Activated naive CD8-positive, alpha-beta T cell treated with anti-CD3 and anti-CD28 coated beads, Interleukin-2, amount 10 ng/mL, durations not matched to agents 7 days and 5 days (primary cell): Measurements from ENCODE around the gene GMNN. TPM values are rescaled to one million over a fixed set of nuclear protein-coding genes. Genes with fewer than 3 reads are reported as not detected.
"Not testable (repeated sequence)": the region's sequence is repeated elsewhere in the genome, so short reads cannot be mapped to it uniquely, and the experiment has no call there.

ENCODE experiments used
- ATAC-seq: fragments of 150-1000 bp; cut with Tn5 transposase; one replicate; pipeline ENCODE4 v1.10.0; 2021; ENCODE audit warnings: low read depth, moderate library complexity
- POLR2A ChIA-PET: fragments of 350-600 bp; sonication (Branson Sonifier 250); formaldehyde crosslinking; loops from one replicate; lab custom pipeline; 2021; ENCODE audit warnings: antibody characterized with exemption; lab: Charles Lee
- DNase-seq: peaks from one replicate; pipeline ENCODE4 v3.0.0; 2021
- H3K27ac Mint-ChIP-seq: one replicate; pipeline ENCODE4 v1.8.0; 2022; ENCODE audit warnings: mild to moderate bottlenecking, mixed read lengths
- H3K27me3 Mint-ChIP-seq: one replicate; pipeline ENCODE4 v1.8.0; 2022; ENCODE audit warnings: mild to moderate bottlenecking, moderate library complexity, mixed read lengths
- H3K36me3 Mint-ChIP-seq: one replicate; pipeline ENCODE4 v1.8.0; 2021; ENCODE audit warnings: mild to moderate bottlenecking, mixed read lengths
- H3K4me1 Mint-ChIP-seq: one replicate; pipeline ENCODE4 v1.8.0; 2021; ENCODE audit warnings: mixed read lengths
- H3K4me3 Mint-ChIP-seq: one replicate; pipeline ENCODE4 v1.8.0; 2022; ENCODE audit warnings: mild to moderate bottlenecking, moderate library complexity, mixed read lengths
- H3K9me3 Mint-ChIP-seq: one replicate; pipeline ENCODE4 v1.8.0; 2021; ENCODE audit warnings: mixed read lengths
- total RNA-seq, 2 experiments: library from RNA; stranded (reverse); gene quantifications; one replicate each; pipeline ENCODE4 v1.2.3, GENCODE V29; 2021

GMNN gene
- total RNA-seq, 2 experiments from 2014 or later, result 50.1 to 53.5 TPM

GRCh38 chr6:24752503-24752902, 22.2 kb upstream of the GMNN start:
- no peak overlapping the region for H3K4me3 Mint-ChIP-seq
- DNase-seq, result no peak
- peaks cover 3% of the 10 kb centered on the region for H3K9me3 Mint-ChIP-seq
- H3K27me3 Mint-ChIP-seq, result peaks cover 12% of the 10 kb centered on the region
- no peaks in the 10 kb centered on the region for H3K36me3 Mint-ChIP-seq
- ATAC-seq, result no peak
- no peak overlapping the region for H3K27ac Mint-ChIP-seq
- no peaks in the 10 kb centered on the region for H3K4me1 Mint-ChIP-seq
- POLR2A ChIA-PET, result no interaction called here

- Mint-ChIP-seq H3K4me3 (no peak overlapping the region), H3K4me1 (no peaks in the 10 kb centered on the region), H3K36me3 (no peaks in the 10 kb centered on the region), H3K27me3 (peaks cover 12% of the 10 kb centered on the region), H3K27ac (no peak overlapping the region), H3K9me3 (peaks cover 3% of the 10 kb centered on the region)
- DNase-seq (no peak), ATAC-seq (no peak)
- POLR2A ChIA-PET, result no interaction called here
These were observed 21.7 kb upstream of the GMNN start for GRCh38 chr6:24752917-24753492.

DNA sequence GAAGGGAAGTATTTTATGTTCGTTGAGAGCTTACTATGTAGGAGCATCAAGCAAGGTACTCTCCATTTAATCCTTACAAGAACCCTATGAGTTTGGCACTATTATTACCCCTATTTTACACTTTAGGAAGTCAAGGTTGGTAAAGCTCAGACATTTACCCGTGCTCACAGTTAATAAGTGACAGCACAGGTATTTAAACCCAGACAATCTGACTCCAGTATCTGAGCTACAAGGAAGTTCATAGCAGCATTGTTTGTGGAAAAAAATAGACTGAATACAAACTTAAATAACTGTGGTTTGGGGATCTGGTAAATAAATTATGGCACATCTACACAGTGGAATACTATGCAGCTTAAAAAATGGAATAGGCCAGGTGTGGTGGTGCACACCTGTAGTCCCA, 21.2 kb upstream of the GMNN start:
- POLR2A ChIA-PET, result no interaction called here
- no peak for ATAC-seq
- Mint-ChIP-seq H3K36me3 (no peaks in the 10 kb centered on the region), H3K27ac (no peak overlapping the region), H3K4me3 (no peak overlapping the region), H3K27me3 (peaks cover 12% of the 10 kb centered on the region), H3K9me3 (peaks cover 3% of the 10 kb centered on the region), H3K4me1 (no peaks in the 10 kb centered on the region)
- no peak for DNase-seq

DNA sequence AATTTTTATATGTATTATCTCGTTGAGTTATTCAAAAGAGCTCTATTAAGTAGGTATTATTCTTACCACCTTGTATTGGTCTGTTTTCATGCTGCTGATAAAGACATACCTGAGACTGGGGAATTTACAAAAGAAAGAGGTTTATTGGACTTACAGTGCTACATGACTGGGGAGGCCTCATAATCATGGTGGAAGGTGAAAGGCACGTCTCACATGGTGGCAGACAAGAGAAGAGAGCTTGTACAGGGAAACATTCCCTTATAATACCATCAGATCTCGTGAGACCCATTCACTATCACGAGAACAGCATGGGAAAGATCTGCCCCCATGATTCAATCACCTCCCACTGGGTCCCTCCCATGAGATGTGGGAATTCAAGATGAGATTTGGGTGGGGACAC, 20.4 kb upstream of the GMNN start:
- H3K27ac Mint-ChIP-seq, ATAC-seq, DNase-seq, H3K36me3 Mint-ChIP-seq, POLR2A ChIA-PET, H3K4me1 Mint-ChIP-seq, H3K4me3 Mint-ChIP-seq, H3K9me3 Mint-ChIP-seq: not testable (repeated sequence)
- H3K27me3 Mint-ChIP-seq, result peaks cover 12% of the 10 kb centered on the region

GRCh38 chr6:24755279-24755678, 19.5 kb upstream of the GMNN start:
- DNase-seq, result no peak

GRCh38 chr6:24757611-24758010, 17.1 kb upstream of the GMNN start:
- H3K36me3 Mint-ChIP-seq, result no peaks in the 10 kb centered on the region
- peaks cover 5% of the 10 kb centered on the region for H3K4me1 Mint-ChIP-seq
- H3K27me3 Mint-ChIP-seq, result no peaks in the 10 kb centered on the region
- H3K9me3 Mint-ChIP-seq, result peaks cover 4% of the 10 kb centered on the region
- no peak overlapping the region for H3K4me3 Mint-ChIP-seq
- DNase-seq, result no peak
- POLR2A ChIA-PET, result no interaction called here
- no peak for ATAC-seq
- no peak overlapping the region for H3K27ac Mint-ChIP-seq

More at GRCh38 chr6:24755279-24755678, 19.5 kb upstream of the GMNN start:
- Mint-ChIP-seq H3K36me3 (no peaks in the 10 kb centered on the region), H3K27ac (no peak overlapping the region), H3K9me3 (peaks cover 3% of the 10 kb centered on the region), H3K27me3 (peaks cover 12% of the 10 kb centered on the region), H3K4me3 (no peak overlapping the region), H3K4me1 (no peaks in the 10 kb centered on the region)
- no peak for ATAC-seq
- POLR2A ChIA-PET, result no interaction called here

- no peak overlapping the region for H3K27ac Mint-ChIP-seq
- H3K4me3 Mint-ChIP-seq, result no peak overlapping the region
- ATAC-seq (no peak), DNase-seq (no peak)
- peaks cover 1% of the 10 kb centered on the region for H3K9me3 Mint-ChIP-seq
- no peaks in the 10 kb centered on the region for H3K36me3 Mint-ChIP-seq
- no peaks in the 10 kb centered on the region for H3K27me3 Mint-ChIP-seq
- POLR2A ChIA-PET, result no interaction called here
- peaks cover 5% of the 10 kb centered on the region for H3K4me1 Mint-ChIP-seq
These were observed 15.0 kb upstream of the GMNN start for GRCh38 chr6:24759718-24760117.

DNA sequence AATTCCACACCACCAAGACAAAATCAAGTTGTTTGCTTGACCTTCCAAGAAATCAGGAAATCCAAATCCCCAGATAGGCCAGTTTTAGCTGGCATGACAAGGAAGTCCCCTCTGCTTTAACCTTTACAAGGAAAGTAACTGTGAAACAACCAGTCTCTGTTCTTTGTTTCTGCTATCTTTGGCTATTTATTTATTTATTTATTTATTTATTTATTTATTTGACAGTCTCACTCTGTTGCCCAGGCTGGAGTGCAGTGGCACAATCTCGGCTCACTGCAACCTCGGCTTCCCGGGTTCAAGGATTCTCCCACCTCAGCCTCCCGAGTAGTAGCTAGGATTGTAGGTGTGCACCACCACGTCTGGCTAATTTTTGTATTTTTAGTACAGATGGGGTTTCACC, 14.5 kb upstream of the GMNN start:
- ATAC-seq (no peak), DNase-seq (no peak)
- H3K9me3 Mint-ChIP-seq, result peaks cover 1% of the 10 kb centered on the region
- H3K4me1 Mint-ChIP-seq, result peaks cover 6% of the 10 kb centered on the region
- no peak overlapping the region for H3K4me3 Mint-ChIP-seq
- POLR2A ChIA-PET, result no interaction called here
- no peak overlapping the region for H3K27ac Mint-ChIP-seq
- no peaks in the 10 kb centered on the region for H3K36me3 Mint-ChIP-seq
- no peaks in the 10 kb centered on the region for H3K27me3 Mint-ChIP-seq

DNA sequence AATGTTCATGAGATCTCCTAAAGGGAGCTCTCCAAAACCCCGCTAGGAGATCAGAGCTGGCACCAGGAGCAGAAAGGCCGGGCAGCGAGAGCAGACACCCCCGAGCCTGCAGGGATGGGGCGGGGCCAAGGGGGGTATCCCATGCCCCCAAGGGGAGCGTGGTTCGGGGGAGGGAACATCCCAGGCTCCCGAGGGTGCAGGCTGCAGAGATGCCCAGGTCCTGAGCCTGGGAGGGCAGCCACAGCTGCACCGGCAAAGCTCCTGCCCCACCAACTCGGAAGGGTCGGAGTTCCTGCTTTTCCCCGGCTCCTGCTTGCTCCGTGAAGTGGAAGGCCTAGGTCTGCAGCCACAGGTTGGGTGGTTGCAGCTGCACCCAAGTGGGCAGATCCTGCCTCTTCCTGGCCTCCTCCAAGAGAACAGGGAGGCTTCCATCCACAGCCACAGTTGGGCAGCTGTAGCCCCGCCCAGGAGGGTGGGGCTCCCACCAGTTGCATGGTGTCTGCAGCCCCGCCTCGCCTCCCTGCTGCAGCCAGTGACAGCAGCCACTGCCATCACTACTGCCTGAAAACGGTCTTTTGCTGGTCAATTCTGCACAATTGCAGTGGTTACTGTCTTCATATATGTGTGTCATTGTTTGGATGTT, 13.4 kb upstream of the GMNN start:
- Mint-ChIP-seq H3K27ac (no peak overlapping the region), H3K27me3 (no peaks in the 10 kb centered on the region), H3K4me1 (peaks cover 7% of the 10 kb centered on the region), H3K9me3 (peaks cover 1% of the 10 kb centered on the region), H3K36me3 (no peaks in the 10 kb centered on the region), H3K4me3 (no peak overlapping the region)
- DNase-seq, result no peak
- POLR2A ChIA-PET, result no interaction called here
- ATAC-seq, result no peak

DNA sequence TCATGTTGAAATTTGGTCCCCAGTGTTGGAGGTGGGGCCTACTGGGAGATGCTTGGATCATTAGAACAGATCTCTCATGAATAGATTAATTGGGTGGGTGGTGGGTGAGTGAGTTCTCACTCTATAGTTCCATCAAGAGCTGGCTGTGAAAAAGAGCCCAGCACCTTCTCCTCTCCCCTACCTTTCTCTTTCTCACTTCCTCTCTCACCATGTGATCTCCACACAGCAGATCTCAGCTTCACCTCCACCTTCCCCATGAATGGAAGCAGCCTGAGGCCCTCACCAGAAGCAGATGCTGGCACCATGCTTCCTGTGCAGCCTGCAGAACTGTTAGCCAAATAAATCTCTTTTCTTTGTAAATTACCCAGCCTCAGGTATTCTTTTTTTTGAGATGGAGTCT, 12.9 kb upstream of the GMNN start:
- POLR2A ChIA-PET, result no interaction called here
- peaks cover 8% of the 10 kb centered on the region for H3K4me1 Mint-ChIP-seq

DNA sequence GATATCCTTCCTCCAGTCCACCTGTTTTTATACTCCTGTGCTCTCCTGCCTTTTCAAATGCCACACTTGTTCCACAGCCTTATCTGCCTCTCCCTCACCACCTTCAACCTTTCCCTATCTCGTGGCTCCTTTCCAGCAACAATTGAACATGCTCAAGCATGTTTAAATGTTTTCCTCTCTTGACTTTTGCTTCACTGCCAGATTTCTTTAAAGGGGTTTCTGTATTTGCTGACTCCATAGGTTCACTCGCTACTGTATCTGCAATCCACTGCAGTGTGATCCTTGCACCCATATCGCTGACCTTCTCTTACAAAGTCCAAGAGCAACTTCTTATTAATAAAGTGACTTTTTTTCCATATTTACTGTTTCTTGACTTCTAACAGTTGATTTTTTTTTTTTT, 11.2 kb upstream of the GMNN start:
- no peaks in the 10 kb centered on the region for H3K36me3 Mint-ChIP-seq
- DNase-seq (no peak), ATAC-seq (no peak)
- POLR2A ChIA-PET, result no interaction called here
- H3K9me3 Mint-ChIP-seq, result peaks cover 1% of the 10 kb centered on the region
- no peaks in the 10 kb centered on the region for H3K27me3 Mint-ChIP-seq
- H3K4me3 Mint-ChIP-seq, result no peak overlapping the region
- H3K4me1 Mint-ChIP-seq, result peaks cover 8% of the 10 kb centered on the region
- no peak overlapping the region for H3K27ac Mint-ChIP-seq

More for the DNA sequence above, 12.9 kb upstream of the GMNN start:
- peaks cover 1% of the 10 kb centered on the region for H3K9me3 Mint-ChIP-seq
- no peaks in the 10 kb centered on the region for H3K36me3 Mint-ChIP-seq
- no peak for DNase-seq
- H3K27ac Mint-ChIP-seq, result no peak overlapping the region
- H3K4me3 Mint-ChIP-seq, result no peak overlapping the region
- no peaks in the 10 kb centered on the region for H3K27me3 Mint-ChIP-seq
- ATAC-seq, result no peak

GRCh38 chr6:24764833-24765828, 9.6 kb upstream of the GMNN start:
- ATAC-seq, DNase-seq, H3K4me1 Mint-ChIP-seq, H3K27ac Mint-ChIP-seq, H3K27me3 Mint-ChIP-seq, H3K9me3 Mint-ChIP-seq, POLR2A ChIA-PET, H3K36me3 Mint-ChIP-seq, H3K4me3 Mint-ChIP-seq: not testable (repeated sequence)

DNA sequence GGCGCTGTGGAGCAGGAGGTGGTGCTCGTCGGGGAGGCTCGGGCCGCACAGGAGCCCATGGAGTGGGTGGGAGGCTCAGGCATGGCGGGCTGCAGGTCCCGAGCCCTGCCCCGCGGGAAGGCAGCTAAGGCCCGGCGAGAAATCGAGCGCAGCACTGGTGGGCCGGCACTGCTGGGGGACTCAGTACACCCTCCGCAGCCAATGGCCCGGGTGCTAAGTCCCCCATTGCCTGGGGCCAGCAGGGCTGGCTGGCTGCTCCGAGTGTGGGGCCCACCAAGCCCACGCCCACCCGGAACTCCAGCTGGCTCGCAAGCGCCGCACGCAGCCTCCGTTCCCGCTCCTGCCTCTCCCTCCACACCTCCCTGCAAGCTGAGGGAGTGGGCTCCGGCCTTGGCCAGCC, 8.8 kb upstream of the GMNN start:
- H3K27me3 Mint-ChIP-seq, H3K36me3 Mint-ChIP-seq, ATAC-seq, H3K27ac Mint-ChIP-seq, H3K9me3 Mint-ChIP-seq, H3K4me1 Mint-ChIP-seq, POLR2A ChIA-PET, DNase-seq, H3K4me3 Mint-ChIP-seq: not testable (repeated sequence)
